Measurements from ENCODE around the gene SORT1. TPM values are rescaled to one million over a fixed set of nuclear protein-coding genes. Genes with fewer than 3 reads are reported as not detected.
A peak's percentile ranks its signal among the peaks of the same experiment; 100 is the strongest.

The SORT1 gene
- total and polyA plus RNA-seq, 2 of the 8 experiments (the other 6 are each of a cell fraction or from before 2014, with no cell fraction given), result 18.7 to 69.6 TPM

DNA sequence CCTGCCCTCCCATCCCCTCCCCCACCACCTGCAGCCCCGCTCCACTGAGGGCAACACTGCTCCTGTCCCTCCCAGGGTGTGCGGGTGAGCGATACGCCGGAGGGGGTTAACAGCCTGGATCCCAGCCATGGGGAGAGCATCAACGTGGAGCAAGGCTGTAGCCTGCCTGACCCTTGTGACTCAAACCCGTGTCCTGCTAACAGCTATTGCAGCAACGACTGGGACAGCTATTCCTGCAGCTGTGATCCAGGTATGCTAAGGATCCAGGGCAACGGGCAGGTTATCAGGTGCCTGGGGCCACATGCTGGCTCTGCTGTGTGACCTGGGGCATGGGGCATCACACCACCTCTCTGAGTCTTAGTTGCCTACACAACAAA, 133.4 kb downstream of the SORT1 start:
- WGBS, 2 experiments (ENCODE audit: extremely low coverage in 1 of 2, insufficient coverage in 1 of 2, insufficient read length in 1 of 2, insufficient replicate concordance in 2 of 2, low coverage in 1 of 2, low lambda C conversion rate in 2 of 2, missing lambda C conversion rate in 1 of 2), result 76% methylated on average over 8 of the region's 9 CpGs; no CpG with 5 or more reads in 1 of the 2 experiments
- Histone ChIP-seq H3K4ac (replicated peaks; ENCODE audit: insufficient read length, low read depth, low read length) (no peak overlapping the region), H3K23ac (ENCODE audit: insufficient read length) (no peak overlapping the region), H2BK20ac (ENCODE audit: low read length) (no peak overlapping the region), H2BK15ac (ENCODE audit: low read length) (no peak overlapping the region), H3K27me3 (replicated peaks in 1 of 4; ENCODE audit: control insufficient read depth in 3 of 4, extremely low read depth in 1 of 4, insufficient read depth in 3 of 4, low read length in 3 of 4) (no peaks in the 10 kb centered on the region), H4K5ac (ENCODE audit: insufficient read length, low read depth, low read length) (no peak overlapping the region), H3K4me3 (ENCODE audit: extremely low read depth in 1 of 4, insufficient read depth in 2 of 4, low read depth in 3 of 4, low read length in 4 of 4) (no peak overlapping the region), H3K4me1 (replicated peaks in 1 of 4; ENCODE audit: control insufficient read depth in 3 of 4, insufficient read depth in 4 of 4, low read length in 3 of 4) (peaks cover 0 to 7% (median 2%) of the 10 kb centered on the region in 4 experiments; a peak in 3 of 7 replicates), H3K79me1 (ENCODE audit: low read depth, low read length) (no peaks in the 10 kb centered on the region), H4K8ac (ENCODE audit: extremely low read depth, insufficient read depth, low read length) (no peak overlapping the region), H3K23me2 (ENCODE audit: low read depth, low read length) (no peaks in the 10 kb centered on the region), H3K27ac (ENCODE audit: low read depth, low read length) (no peak overlapping the region), H2BK120ac (replicated peaks; ENCODE audit: low read depth, low read length) (no peak overlapping the region), H2BK12ac (ENCODE audit: low read depth, low read length) (no peak overlapping the region), H3K56ac (replicated peaks; ENCODE audit: insufficient read length, low read depth, low read length) (no peak overlapping the region), H2AFZ (ENCODE audit: low read length) (no peak overlapping the region), H3K9ac (replicated peaks in 1 of 4; ENCODE audit: extremely low read depth in 1 of 4, low read depth in 3 of 4, low read length in 3 of 4) (no peak overlapping the region), H3K9me3 (ENCODE audit: insufficient read depth in 2 of 2, low read depth in 1 of 2, low read length in 1 of 2) (no peaks in the 10 kb centered on the region), H3K18ac (ENCODE audit: extremely low read depth, low read length) (no peak overlapping the region), H2BK5ac (ENCODE audit: low read depth, low read length) (no peak overlapping the region), H4K20me1 (replicated peaks in 1 of 2; ENCODE audit: control insufficient read depth in 1 of 2, insufficient read depth in 2 of 2, low read length in 2 of 2) (peaks cover 0 to 7% of the 10 kb centered on the region in 2 experiments), H3K14ac (ENCODE audit: insufficient read length) (no peak overlapping the region), H3K36me3 (ENCODE audit: control insufficient read depth in 2 of 4, insufficient read depth in 4 of 4, low read length in 3 of 4) (peaks cover 11 to 28% (median 15%) of the 10 kb centered on the region in 4 experiments; a peak in 6 of 8 replicates), H3K79me2 (ENCODE audit: control insufficient read depth in 1 of 2, insufficient read depth in 2 of 2, low read length in 2 of 2) (no peaks in the 10 kb centered on the region), H3K4me2 (ENCODE audit: insufficient read depth in 1 of 2, low read depth in 2 of 2, low read length in 2 of 2) (no peak overlapping the region), H2AK5ac (ENCODE audit: low read depth, low read length) (no peak overlapping the region), H4K91ac (replicated peaks; ENCODE audit: insufficient read length, low read length) (peak overlapping the region; percentile 76)
- CTCF ChIA-PET (ENCODE audit: partially characterized antibody), result interaction anchor here (0.6 to 8.5 kb wide), 39 partner anchors 9 to 436 kb away, joined by 3 to 95 read pairs (median 5); partner anchors contain the start of genes CELSR2, MYBPHL, PSRC1 and SARS1
- POLR2A ChIA-PET (ENCODE audit: partially characterized antibody), result interaction anchor here (0.8 to 2.2 kb wide), 5 partner anchors 12 to 134 kb away, joined by 3 to 7 read pairs (median 5); partner anchors contain the start of gene SORT1
- TF ChIP-seq GTF2F1 (IDR thresholded peaks at IDR 0.05; ENCODE audit: borderline replicate concordance, low read depth, low read length), result no peak
- TF ChIP-seq, protein P1, sequence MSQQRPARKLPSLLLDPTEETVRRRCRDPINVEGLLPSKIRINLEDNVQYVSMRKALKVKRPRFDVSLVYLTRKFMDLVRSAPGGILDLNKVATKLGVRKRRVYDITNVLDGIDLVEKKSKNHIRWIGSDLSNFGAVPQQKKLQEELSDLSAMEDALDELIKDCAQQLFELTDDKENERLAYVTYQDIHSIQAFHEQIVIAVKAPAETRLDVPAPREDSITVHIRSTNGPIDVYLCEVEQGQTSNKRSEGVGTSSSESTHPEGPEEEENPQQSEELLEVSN (IDR thresholded peaks at IDR 0.05), result no peak
- no peak for TF ChIP-seq CEBPB (IDR thresholded peaks at IDR 0.05; ENCODE audit: low read depth, low read length)
- no peak for TF ChIP-seq BACH1 (IDR thresholded peaks at IDR 0.05; ENCODE audit: low read length)
- no peak for TF ChIP-seq ASH2L (IDR thresholded peaks at IDR 0.05; ENCODE audit: low read length)
- TF ChIP-seq SP4 (IDR thresholded peaks at IDR 0.05; ENCODE audit: low read length), result no peak
- TF ChIP-seq EZH2 (IDR thresholded peaks at IDR 0.05; ENCODE audit: low read depth, low read length, severe bottlenecking), result no peak
- no peak for TF ChIP-seq SIRT6 (IDR thresholded peaks at IDR 0.05; ENCODE audit: low read length)
- TF ChIP-seq TEAD4 (IDR thresholded peaks at IDR 0.05; ENCODE audit: low read depth, low read length), result no peak
- TF ChIP-seq KDM4A (IDR thresholded peaks at IDR 0.05; ENCODE audit: low read depth, low read length, severe bottlenecking), result no peak
- TF ChIP-seq CREB1 (IDR thresholded peaks at IDR 0.05), result no peak
- TF ChIP-seq EGR1 (IDR thresholded peaks at IDR 0.05; ENCODE audit: borderline replicate concordance, low read depth, low read length), result no peak
- no peak for DNase-seq (ENCODE audit: low read depth in 1 of 2, low spot score in 2 of 2)
- no peak for FAIRE-seq
